ENCODE measurements around the gene RELA. TPM values are rescaled to one million over a fixed set of nuclear protein-coding genes. Genes with fewer than 3 reads are reported as not detected.

The RELA gene
- total and polyA plus RNA-seq, 2 of the 13 experiments (the other 11 are each of a cell fraction or from before 2014, with no cell fraction given): 21.4 to 40.5 TPM

DNA sequence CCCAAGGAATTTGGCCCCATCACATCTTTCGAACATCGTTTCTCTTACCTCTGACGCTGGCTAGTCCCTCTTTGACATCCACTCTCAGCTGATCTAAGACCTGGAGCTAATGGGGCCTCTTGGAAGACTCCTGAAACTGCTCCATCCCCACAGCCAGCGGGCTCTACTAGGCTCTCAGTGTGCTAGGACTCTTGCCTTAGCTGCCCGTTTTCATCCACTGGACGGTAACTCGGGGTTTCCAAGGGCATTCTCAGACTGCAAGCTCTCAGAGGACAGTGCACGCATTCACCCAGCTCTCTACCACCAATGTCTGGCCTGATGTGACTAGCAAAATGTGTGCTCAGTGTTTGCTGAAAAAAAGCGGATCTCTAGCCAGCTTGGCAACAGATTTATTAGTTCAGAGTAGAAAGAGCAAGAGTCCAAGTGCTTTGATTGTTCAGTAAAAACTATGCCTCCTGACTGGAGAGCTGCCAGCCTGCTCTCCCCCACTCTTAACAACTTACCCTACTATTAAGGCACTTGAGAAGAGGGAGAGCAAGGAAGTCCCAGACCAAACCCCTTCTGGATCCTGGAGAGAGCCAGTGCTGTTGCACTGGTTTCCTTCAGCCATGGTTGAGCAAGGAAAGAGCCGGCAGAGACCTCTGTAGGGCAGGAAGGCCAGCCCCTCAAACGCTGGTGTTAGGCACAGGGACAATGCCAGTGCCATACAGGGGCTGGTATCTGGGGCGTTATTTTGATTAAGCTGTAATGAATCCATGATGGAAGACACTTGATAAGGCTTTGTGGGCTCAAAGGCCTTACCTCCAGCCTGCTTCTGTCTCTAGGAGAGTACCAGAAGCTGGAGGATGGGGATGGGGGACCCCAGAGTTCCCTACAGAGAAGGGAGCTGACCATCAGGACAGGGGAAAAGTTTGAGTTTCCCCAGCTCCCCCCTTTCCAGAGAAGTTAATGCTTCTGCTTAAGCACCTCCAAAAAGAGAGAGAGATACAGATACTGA lies 9.2 kb downstream of the RELA start (continued):
- TF ChIP-seq ZNF619 (CRISPR knock-in tag; IDR thresholded peaks at IDR 0.05) (peak; percentile 40; the same call in 1 of the 2 replicates), LCORL (IDR thresholded peaks at IDR 0.05) (no peak), LCORL (CRISPR knock-in tag; IDR thresholded peaks at IDR 0.05) (no peak), ZNF343 (CRISPR knock-in tag; IDR thresholded peaks at IDR 0.05) (peak; percentile 29; the same call in 1 of the 2 replicates), FOSL1 (CRISPR knock-in tag; IDR thresholded peaks at IDR 0.05; ENCODE audit: borderline replicate concordance) (no peak), SETDB1 (CRISPR knock-in tag; IDR thresholded peaks at IDR 0.05; ENCODE audit: borderline replicate concordance) (no peak), YEATS2 (CRISPR knock-in tag; IDR thresholded peaks at IDR 0.05; ENCODE audit: borderline replicate concordance) (no peak), SAP130 (CRISPR knock-in tag; IDR thresholded peaks at IDR 0.05; ENCODE audit: low read depth) (no peak; the same call in 1 of the 2 replicates), HNF4A (CRISPR knock-in tag; IDR thresholded peaks at IDR 0.05) (peak; percentile 82), ONECUT2 (CRISPR knock-in tag; IDR thresholded peaks at IDR 0.05) (no peak), SMARCC2 (IDR thresholded peaks at IDR 0.05) (no peak), SP2 (CRISPR knock-in tag; IDR thresholded peaks at IDR 0.05) (no peak), ZNF570 (CRISPR knock-in tag; IDR thresholded peaks at IDR 0.05; ENCODE audit: borderline replicate concordance) (no peak), PHF8 (CRISPR knock-in tag; IDR thresholded peaks at IDR 0.05) (no peak), FOXM1 (CRISPR knock-in tag; IDR thresholded peaks at IDR 0.05) (no peak), ZNF350 (CRISPR knock-in tag; IDR thresholded peaks at IDR 0.05; ENCODE audit: borderline replicate concordance, low read depth) (peak; percentile 66; the same call in 1 of the 2 replicates), ZNF138 (CRISPR knock-in tag; IDR thresholded peaks at IDR 0.05; ENCODE audit: low read depth) (no peak), ZNF264 (CRISPR knock-in tag; IDR thresholded peaks at IDR 0.05) (0 out of 2 replicates have a peak, but pooled peaks have one; percentile 11), ZNF232 (CRISPR knock-in tag; IDR thresholded peaks at IDR 0.05; ENCODE audit: borderline replicate concordance) (no peak), ZSCAN9 (CRISPR knock-in tag; IDR thresholded peaks at IDR 0.05; ENCODE audit: borderline replicate concordance) (no peak), ZNF337 (CRISPR knock-in tag; IDR thresholded peaks at IDR 0.05; ENCODE audit: borderline replicate concordance, low read depth) (peak; percentile 18; the same call in 1 of the 2 replicates), TCF7L2 (IDR thresholded peaks at IDR 0.05; ENCODE audit: low read depth, low read length) (no peak), SMARCE1 (IDR thresholded peaks at IDR 0.05; ENCODE audit: borderline replicate concordance) (no peak), ZSCAN12 (CRISPR knock-in tag; IDR thresholded peaks at IDR 0.05) (no peak), ZNF501 (CRISPR knock-in tag; IDR thresholded peaks at IDR 0.05) (peak; percentile 75), ZEB1 (IDR thresholded peaks at IDR 0.05; ENCODE audit: insufficient replicate concordance, low read depth) (peak; percentile 43)
- TF ChIP-seq, protein P1, sequence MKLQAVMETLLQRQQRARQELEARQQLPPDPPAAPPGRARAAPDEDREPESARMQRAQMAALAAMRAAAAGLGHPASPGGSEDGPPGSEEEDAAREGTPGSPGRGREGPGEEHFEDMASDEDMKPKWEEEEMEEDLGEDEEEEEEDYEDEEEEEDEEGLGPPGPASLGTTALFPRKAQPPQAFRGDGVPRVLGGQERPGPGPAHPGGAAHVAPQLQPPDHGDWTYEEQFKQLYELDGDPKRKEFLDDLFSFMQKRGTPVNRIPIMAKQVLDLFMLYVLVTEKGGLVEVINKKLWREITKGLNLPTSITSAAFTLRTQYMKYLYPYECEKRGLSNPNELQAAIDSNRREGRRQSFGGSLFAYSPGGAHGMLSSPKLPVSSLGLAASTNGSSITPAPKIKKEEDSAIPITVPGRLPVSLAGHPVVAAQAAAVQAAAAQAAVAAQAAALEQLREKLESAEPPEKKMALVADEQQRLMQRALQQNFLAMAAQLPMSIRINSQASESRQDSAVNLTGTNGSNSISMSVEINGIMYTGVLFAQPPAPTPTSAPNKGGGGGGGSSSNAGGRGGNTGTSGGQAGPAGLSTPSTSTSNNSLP (IDR thresholded peaks at IDR 0.05; ENCODE audit: low read depth, low read length): 0 out of 2 replicates have a peak, but pooled peaks have one; percentile 36
- TF ChIP-seq, protein P2, sequence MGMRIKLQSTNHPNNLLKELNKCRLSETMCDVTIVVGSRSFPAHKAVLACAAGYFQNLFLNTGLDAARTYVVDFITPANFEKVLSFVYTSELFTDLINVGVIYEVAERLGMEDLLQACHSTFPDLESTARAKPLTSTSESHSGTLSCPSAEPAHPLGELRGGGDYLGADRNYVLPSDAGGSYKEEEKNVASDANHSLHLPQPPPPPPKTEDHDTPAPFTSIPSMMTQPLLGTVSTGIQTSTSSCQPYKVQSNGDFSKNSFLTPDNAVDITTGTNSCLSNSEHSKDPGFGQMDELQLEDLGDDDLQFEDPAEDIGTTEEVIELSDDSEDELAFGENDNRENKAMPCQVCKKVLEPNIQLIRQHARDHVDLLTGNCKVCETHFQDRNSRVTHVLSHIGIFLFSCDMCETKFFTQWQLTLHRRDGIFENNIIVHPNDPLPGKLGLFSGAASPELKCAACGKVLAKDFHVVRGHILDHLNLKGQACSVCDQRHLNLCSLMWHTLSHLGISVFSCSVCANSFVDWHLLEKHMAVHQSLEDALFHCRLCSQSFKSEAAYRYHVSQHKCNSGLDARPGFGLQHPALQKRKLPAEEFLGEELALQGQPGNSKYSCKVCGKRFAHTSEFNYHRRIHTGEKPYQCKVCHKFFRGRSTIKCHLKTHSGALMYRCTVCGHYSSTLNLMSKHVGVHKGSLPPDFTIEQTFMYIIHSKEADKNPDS (CRISPR knock-in tag; IDR thresholded peaks at IDR 0.05): no peak

Measured in HepG2 (cell line).